HG02678 (cell line): ENCODE data around the gene ACTR1A.

Experiments used
- ATAC-seq: cut with Tn5 transposase; IDR thresholded peaks from one replicate; pipeline ENCODE4 v1.9.1; 2021; ENCODE audit warnings: mild to moderate bottlenecking, moderate library complexity; ENCODE audit not compliant: unreplicated experiment

The ACTR1A gene

GRCh38 chr10:102491136-102491535 lies 11.4 kb downstream of the ACTR1A start:
- no peak for ATAC-seq

- ATAC-seq, result no peak
These were observed 17.3 kb downstream of the ACTR1A start for GRCh38 chr10:102485093-102485784.

GRCh38 chr10:102484021-102484420 lies 18.5 kb downstream of the ACTR1A start:
- no peak for ATAC-seq

GRCh38 chr10:102480396-102480795 lies 22.1 kb downstream of the ACTR1A start:
- ATAC-seq, result no peak

- ATAC-seq, result no peak
These were observed 22.9 kb downstream of the ACTR1A start for GRCh38 chr10:102479651-102480050.

- no peak for ATAC-seq
These were observed 25.9 kb downstream of the ACTR1A start for GRCh38 chr10:102476466-102477141.

GRCh38 chr10:102475451-102476040 lies 27.0 kb downstream of the ACTR1A start:
- ATAC-seq, result no peak

- no peak for ATAC-seq
These were observed 28.8 kb downstream of the ACTR1A start for GRCh38 chr10:102473445-102474331.

- no peak for ATAC-seq
These were observed 31.6 kb downstream of the ACTR1A start for GRCh38 chr10:102470579-102471546.

GRCh38 chr10:102468683-102469082 lies 33.8 kb downstream of the ACTR1A start:
- ATAC-seq, result no peak

GRCh38 chr10:102467971-102468438 lies 34.5 kb downstream of the ACTR1A start:
- ATAC-seq, result no peak

GRCh38 chr10:102467318-102467717 lies 35.2 kb downstream of the ACTR1A start:
- no peak for ATAC-seq

- no peak for ATAC-seq
These were observed 37.0 kb downstream of the ACTR1A start for GRCh38 chr10:102465466-102465865.

- no peak for ATAC-seq
These were observed 38.5 kb downstream of the ACTR1A start for GRCh38 chr10:102463983-102464382.

GRCh38 chr10:102462512-102463054 lies 39.9 kb downstream of the ACTR1A start:
- no peak for ATAC-seq

GRCh38 chr10:102461187-102462054 lies 41.1 kb downstream of the ACTR1A start:
- peak; percentile 96 for ATAC-seq

- ATAC-seq, result peak; percentile 30
These were observed 41.7 kb downstream of the ACTR1A start for GRCh38 chr10:102460836-102461186.

GRCh38 chr10:102458656-102459055 lies 43.9 kb downstream of the ACTR1A start:
- ATAC-seq, result no peak
